ENCODE data around the gene IRF9.

The IRF9 gene

GRCh38 chr14:24178399-24179178, 17.5 kb downstream of the IRF9 start:
- DNase-seq: no peak

GRCh38 chr14:24179294-24179960, 18.4 kb downstream of the IRF9 start:
- no peak for DNase-seq

GRCh38 chr14:24179961-24180796, 19.1 kb downstream of the IRF9 start:
- no peak for DNase-seq

DNA sequence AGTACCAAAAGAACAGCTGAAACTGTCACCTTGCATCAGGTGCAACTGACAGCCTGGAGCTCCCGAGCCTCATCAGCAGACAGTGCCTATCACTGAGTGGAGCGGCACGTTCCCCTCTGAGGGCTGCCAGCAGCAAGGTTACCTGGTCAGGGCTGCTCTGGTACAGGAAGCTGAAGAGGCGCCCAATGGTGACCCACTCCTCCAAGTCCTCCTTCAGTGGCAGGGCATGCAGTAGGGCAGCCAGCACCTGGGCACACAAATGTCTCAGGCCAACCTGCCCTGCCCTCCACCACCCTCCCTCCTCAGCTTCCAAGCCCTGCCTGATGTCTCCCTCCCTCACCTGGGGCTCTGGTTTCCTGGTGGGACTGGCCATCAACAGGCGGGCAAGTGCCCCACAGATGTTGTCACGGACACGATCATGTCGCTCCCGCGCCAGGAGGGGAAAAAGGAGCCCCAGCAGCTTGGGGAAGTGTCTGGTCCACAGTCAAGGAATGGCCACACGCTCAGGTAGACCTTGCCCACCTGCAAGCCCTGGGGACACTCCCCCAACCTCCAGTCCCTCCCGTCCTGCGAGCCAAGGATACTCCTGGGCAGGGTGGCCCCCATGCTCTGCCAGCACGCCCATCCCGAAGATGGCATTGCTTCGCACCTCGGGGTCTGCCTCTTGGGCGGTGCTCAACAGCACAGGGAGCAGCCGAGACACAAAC, 20.5 kb downstream of the IRF9 start:
- DNase-seq: no peak

GRCh38 chr14:24182110-24182882, 21.2 kb downstream of the IRF9 start:
- no peak for DNase-seq

DNA sequence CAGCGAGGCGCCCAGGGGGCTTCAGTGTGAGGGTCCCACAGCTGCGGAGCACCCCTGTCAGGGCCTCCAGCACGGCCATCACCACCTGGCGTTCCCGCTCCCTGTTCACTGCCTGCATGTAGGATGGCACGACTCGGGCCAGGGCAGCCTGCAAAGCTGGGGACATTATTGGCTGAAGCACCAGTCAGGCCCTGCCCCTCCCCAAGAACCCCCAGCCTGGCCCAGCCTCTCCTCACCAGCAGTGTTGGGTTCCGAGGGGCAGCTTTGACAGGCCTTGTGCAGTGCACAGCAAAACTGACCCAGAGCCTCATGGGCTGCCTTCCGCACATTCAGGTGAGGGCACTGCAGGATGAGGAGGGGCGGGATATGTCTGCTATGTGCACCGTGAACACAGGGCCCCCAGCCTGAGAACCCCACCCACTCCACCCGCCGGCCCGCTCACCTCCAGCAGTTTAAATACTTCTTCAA, 22.0 kb downstream of the IRF9 start:
- no peak for DNase-seq

DNA sequence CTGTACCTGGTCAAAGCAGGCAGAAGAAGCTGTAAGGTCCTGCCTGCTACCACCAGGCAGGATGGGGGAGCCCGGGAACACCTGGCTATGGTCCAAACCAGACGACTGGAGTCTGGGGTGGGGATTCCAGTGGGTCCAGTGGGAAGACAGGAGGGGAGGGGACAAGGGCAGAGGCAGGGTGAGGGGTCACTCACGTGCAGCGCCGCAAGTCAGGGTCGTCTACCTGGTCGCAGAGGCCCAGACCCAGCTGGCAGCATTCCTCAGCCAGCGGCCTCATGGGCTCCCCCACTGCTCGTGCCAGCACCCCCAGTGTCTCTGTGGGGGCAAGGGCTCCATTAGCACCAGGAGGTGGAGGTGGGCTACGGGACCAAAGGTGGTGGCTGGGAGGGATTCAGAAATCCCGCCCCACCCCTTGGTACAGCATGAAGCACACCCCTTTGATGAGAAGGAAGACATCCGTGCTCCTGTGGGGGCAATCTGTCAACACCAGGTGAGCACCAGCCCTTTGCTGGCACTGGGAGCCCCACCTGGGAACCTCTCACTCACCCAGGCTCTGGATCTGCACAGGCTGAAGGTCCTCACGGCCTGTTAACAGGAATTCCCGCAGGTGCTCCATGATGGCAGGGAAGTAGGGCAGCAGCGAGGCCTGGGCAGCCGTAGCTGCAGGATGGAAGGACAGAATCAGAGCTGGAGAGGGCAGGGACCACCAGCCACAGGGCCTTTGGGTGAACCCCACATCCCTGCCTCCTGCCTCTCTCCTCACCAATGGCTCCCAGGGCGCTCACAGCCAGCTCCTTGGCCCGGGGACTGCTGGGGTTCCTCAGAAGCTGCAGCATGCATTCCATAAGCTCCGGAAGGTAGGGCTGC, 23.3 kb downstream of the IRF9 start:
- no peak for DNase-seq

DNA sequence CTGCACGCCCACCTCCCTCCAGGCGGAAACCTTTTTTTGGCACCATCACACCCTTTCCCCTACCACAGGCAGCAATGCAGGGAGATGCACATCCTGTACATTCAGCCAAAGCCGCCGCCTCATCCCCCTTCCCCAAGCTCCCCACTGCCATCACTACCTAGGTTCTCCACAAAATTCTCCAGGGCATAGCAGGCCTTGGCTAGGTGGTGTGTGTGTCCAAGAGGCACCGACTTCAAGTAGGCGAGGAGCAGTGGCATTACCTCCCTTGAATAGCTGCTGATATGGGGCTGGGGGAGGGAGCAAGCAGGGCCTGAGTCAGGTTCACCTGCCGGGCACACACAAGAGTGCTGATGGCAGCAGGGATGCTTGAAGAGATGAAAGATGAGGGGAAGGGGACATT, 24.0 kb downstream of the IRF9 start:
- no peak for DNase-seq

GRCh38 chr14:24185741-24186140, 24.7 kb downstream of the IRF9 start:
- DNase-seq: no peak

GRCh38 chr14:24186831-24187538, 25.9 kb downstream of the IRF9 start:
- DNase-seq: no peak

DNA sequence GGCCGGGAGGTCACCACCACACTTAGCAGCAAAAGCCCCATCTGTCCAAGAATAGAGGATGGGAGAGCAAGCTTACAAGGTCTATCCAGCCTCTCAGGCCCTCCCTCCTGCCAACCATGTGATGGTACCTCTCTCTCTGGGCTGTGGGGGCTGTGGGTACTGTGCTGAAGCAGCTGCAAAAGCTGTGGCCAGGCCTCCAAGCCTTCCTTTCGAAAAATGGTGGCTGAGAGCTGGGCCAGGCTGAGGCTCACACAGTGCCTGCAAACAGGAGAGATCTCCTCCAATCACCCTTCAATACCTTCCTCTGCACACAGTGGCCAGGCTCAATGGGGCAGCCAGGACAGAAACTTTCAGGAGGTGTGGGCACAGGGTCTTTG, 26.5 kb downstream of the IRF9 start:
- DNase-seq: no peak

- peak; percentile 94 for DNase-seq
Observed at GRCh38 chr14:24188251-24189058, 27.4 kb downstream of the IRF9 start, which contains the start of gene IPO4. Gene IPO4 (minus strand): TSS chr14:24188816. CDS start chr14:24188787, 29 bp downstream.

GRCh38 chr14:24189059-24189375, 28.0 kb downstream of the IRF9 start:
- DNase-seq: no peak

DNA sequence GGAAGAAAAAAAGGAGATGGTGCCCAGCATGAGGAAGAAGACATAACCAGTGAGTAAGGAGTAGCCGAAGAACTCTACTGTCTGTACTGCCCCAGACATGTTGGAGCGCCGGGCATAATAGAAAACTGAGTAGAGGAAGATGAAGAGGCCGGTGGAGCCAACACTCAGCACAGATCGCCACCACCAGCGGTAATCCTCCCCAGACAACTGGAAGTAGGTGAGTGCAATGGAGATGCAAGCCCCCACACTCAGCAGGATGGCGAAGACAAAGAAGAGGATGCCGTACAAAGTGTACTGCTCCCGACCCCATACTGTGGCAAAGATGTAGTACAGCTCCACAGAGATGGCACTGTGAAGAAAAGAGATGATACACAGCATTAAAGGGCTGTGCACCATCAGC, 28.4 kb downstream of the IRF9 start:
- DNase-seq: no peak

DNA sequence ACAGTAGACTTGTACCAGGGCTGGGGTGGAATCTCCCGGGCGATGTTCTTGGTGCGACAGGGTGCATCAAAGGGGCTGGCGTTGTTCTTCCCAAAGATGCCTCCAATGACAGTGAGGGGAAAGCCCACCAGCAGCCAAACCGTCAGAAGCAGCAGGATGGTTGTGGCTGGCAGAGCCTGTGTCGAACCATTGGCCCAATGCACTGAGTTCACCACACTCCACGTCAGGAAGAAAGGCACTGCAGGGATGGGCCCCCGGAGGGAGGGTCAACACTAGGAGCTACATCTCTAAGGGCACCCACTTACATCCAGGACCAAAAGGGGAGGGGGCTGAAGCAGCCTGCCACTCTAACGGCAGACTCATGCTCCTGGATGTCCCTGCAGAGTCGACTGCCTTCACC, 29.4 kb downstream of the IRF9 start:
- DNase-seq: no peak

DNA sequence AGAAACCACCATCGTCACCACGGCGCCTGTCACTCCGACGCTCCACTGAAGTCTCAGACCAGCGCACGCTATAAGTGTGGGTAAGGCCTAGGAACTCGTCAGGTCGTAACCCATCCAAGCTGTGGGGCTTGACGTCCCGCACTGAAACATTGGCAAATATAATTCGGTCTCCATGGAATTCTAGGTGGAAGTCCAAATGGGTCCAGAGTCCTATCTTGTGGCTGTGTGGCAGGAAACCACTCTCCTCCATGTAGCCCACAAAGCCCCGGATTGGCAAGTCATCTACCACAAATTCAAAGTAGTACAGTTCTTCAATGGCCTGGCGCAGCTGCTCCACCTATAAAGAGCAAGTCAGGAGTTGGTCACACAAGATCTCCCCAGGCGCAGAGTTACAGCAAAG, 31.9 kb downstream of the IRF9 start:
- no peak for DNase-seq

DNA sequence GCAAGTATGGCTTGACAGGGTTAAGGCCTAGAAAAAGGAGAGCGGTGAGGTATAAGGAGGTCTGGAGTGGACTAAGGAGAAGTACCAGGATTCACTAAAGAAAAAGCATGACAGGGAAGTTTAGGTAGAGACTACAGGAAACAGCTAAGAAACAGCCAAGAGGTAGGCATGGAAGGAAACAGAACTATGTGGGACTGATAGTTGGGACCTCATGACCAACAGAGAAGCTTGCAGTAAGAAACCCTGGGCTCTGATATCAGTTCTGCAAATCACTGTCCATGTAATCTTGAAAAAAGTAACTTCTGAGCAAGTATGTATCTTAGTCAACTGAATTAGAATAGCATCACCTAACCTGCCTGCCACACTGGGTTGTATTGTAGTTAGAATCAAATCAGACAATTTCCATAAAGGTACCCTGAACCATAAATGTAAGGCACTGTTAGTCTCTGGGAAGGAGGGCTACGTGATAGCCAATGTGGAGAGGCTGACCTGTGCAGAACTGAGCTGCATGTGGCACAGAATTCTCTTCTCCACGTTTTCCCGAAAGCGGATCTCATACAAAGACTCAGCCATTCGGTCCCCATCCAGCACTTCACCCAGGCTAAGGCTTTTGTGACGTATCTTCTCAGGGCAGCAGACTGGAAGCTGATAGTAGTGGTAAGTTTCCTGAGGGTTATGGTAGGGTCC, 33.3 kb downstream of the IRF9 start:
- no peak for DNase-seq

DNA sequence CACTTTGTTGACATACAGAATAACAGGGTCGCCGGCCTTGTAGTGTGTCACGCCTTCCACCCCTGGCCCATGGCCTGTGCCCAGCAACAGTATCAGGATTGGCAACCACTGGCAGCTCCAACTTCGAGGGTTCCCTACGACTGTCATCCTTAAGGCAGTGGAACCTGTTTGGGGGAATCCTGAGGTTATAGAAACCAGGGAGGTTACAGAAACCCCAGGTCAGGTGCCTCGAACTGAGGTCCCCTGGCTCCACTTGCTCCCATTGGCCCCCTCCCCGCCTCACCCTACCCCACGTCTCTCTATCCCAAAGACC, 33.8 kb downstream of the IRF9 start:
- DNase-seq: no peak
